GM23338 (cell line): ENCODE data around the gene SMG9. TPM values are rescaled to one million over a fixed set of nuclear protein-coding genes. Genes with fewer than 3 reads are reported as not detected.

Experiments used
- CTCF ChIP-seq, 2 experiments: fragments of 200-600 bp in 1 of 2; sonication (generic) in 1 of 2; conservative IDR thresholded peaks; 2 replicates each; pipeline versions ENCODE4 v1.5.1 to v1.6.1; 2016 to 2017; ENCODE audit warnings: antibody characterized with exemption in 2 of 2, low read depth in 2 of 2, mild to moderate bottlenecking in 2 of 2, moderate library complexity in 1 of 2
- EZH2 ChIP-seq: fragments of 200-600 bp; sonication (generic); IDR thresholded peaks from one replicate; pipeline ENCODE4 v1.8.0; 2017; ENCODE audit warnings: antibody characterized with exemption, mild to moderate bottlenecking, low read depth; ENCODE audit not compliant: unreplicated experiment
- EZH2phosphoT487 ChIP-seq: fragments of 200-600 bp; sonication (generic); IDR thresholded peaks from one replicate; pipeline ENCODE4 v1.8.1; 2018; ENCODE audit warnings: antibody characterized with exemption; ENCODE audit not compliant: unreplicated experiment
- JUNB ChIP-seq: IDR thresholded peaks from one replicate; pipeline ENCODE4 v1.6.1; 2016; ENCODE audit warnings: antibody characterized with exemption; ENCODE audit not compliant: unreplicated experiment
- NANOG ChIP-seq: IDR thresholded peaks from 2 replicates; pipeline ENCODE4 v1.6.1; 2016; ENCODE audit warnings: antibody characterized with exemption, borderline replicate concordance
- POLR2AphosphoS5 ChIP-seq: IDR thresholded peaks from 2 replicates; pipeline ENCODE4 v1.6.1; 2016; ENCODE audit warnings: antibody characterized with exemption, low read depth
- ZNF331 ChIP-seq: fragments of 250-450 bp; sonication (Bioruptor Pico); IDR thresholded peaks from 2 replicates; pipeline ENCODE4 v1.5.0; 2020; ENCODE audit warnings: low read depth, mild to moderate bottlenecking, moderate library complexity
- ZNF462 ChIP-seq: fragments of 250-450 bp; sonication (Bioruptor Pico); IDR thresholded peaks from 2 replicates; pipeline ENCODE4 v1.5.0; 2020; ENCODE audit warnings: mild to moderate bottlenecking, moderate library complexity
- polyA plus RNA-seq: library from polyadenylated mRNA; unstranded; fragments of >200 nt; fragmentation: Nextera tagmentation; extraction: Ambion mirVana; gene quantifications from 2 replicates; pipeline ENCODE4 v1.2.1, GENCODE V29; 2016
- total RNA-seq: library from RNA; depleted of rRNA; stranded (reverse); fragments of >200 nt; shearing (Covaris generic); gene quantifications from 2 replicates; pipeline ENCODE4 v1.2.3, GENCODE V29; 2014

The SMG9 gene
- total and polyA plus RNA-seq, 2 experiments from 2014 or later = 13.2 to 14.0 TPM

DNA sequence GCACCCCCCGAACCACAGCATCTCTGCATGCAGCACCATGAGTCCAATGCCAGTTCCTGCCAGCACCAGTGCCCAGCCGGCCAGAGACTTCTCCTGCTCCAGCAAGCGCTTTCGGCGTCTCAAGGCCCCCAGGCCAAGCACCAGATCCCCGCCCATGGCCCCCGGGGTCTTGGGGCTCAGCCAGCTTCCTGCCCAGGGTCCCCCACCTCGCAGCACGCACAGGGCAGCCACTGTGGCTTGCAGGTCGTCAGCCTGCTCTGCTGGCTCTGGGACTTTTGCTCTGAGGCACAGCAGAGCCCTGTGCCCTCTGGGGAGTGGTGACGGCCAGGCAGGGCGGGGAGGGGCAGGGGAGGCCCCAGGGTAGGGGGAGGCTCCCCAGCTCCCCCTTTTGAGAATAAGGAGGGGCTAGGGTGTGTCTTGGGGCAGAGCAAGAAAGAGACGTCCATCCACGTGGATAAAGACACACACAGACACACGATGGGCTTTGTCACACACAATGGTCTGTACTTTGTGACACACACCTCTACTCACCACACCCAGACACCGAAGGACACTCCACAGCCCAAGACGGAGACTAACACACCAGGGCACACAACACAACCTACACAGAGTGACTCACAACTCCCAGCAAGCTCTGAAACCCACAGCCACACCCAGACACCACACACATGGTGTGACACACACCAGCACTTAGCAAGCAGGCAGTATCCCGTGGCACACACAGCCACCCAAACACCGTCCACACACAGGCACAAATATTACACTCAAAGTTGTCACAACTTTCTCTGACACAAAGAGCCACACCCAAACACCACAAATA lies 26.2 kb upstream of the SMG9 start, which contains the start of gene KCNN4 (continued):
- TF ChIP-seq ZNF462 (CRISPR knock-in tag) (no peak), NANOG (no peak), CTCF (conservative IDR thresholded peaks at IDR 0.05; ENCODE audit: low read depth in 2 of 2) (no peak), EZH2 (no peak), JUNB (no peak), ZNF331 (no peak), POLR2AphosphoS5 (no peak), EZH2phosphoT487 (no peak)
